ENCODE results near the gene NRXN3.

- TF ChIP-seq CTCF (IDR thresholded peaks at IDR 0.05; ENCODE audit: poor library complexity, severe bottlenecking) (no peak), MXI1 (conservative IDR thresholded peaks at IDR 0.05; ENCODE audit: poor library complexity, severe bottlenecking) (no peak), EZH2 (IDR thresholded peaks at IDR 0.05; ENCODE audit: borderline replicate concordance, insufficient read depth, low read length, poor library complexity, severe bottlenecking) (no peak), REST (IDR thresholded peaks at IDR 0.05; ENCODE audit: borderline replicate concordance) (no peak), SMC3 (conservative IDR thresholded peaks at IDR 0.05; ENCODE audit: poor library complexity) (no peak), RAD21 (conservative IDR thresholded peaks at IDR 0.05) (no peak), POLR2AphosphoS5 (IDR thresholded peaks at IDR 0.05) (no peak), EP300 (conservative IDR thresholded peaks at IDR 0.05; ENCODE audit: poor library complexity, severe bottlenecking) (no peak), TAF1 (IDR thresholded peaks at IDR 0.05; ENCODE audit: low read depth) (no peak)
Measured at GRCh38 chr14:79415726-79416125, 1245.6 kb downstream of the NRXN3 start.
